CD4-positive, CD25-positive, alpha-beta regulatory T cell (primary cell): ENCODE results near the gene CNDP2. TPM values are rescaled to one million over a fixed set of nuclear protein-coding genes. Genes with fewer than 3 reads are reported as not detected.

Experiments
- ATAC-seq, 2 donors: fragments of 150-1000 bp; cut with Tn5 transposase; one replicate each; pipeline ENCODE4 v1.10.0; 2021; ENCODE audit warnings: low read depth in 2 of 2, moderate number of reproducible peaks in 2 of 2, moderate library complexity in 1 of 2
- DNase-seq, 3 donors: peaks; one replicate each; pipeline versions ENCODE4 v3.0.0 to v3.0.0-alpha.2; 2012 to 2022; ENCODE audit warnings: mixed read lengths in 1 of 3
- H3K27ac ChIP-seq: one replicate; pipeline ENCODE4 v1.7.0; 2013; ENCODE audit warnings: mild to moderate bottlenecking, low read length; ENCODE audit not compliant: insufficient read depth, poor library complexity, severe bottlenecking
- H3K27me3 ChIP-seq: one replicate; pipeline ENCODE4 v1.7.0; 2013; ENCODE audit warnings: low read length; ENCODE audit not compliant: control insufficient read depth, insufficient read depth
- H3K36me3 ChIP-seq: one replicate; pipeline ENCODE4 v1.7.0; 2013; ENCODE audit warnings: mild to moderate bottlenecking, low read length, moderate library complexity; ENCODE audit not compliant: control insufficient read depth, insufficient read depth
- H3K4me1 ChIP-seq: 2 replicates; pipeline ENCODE4 v1.7.0; 2013; ENCODE audit warnings: mild to moderate bottlenecking, low read length; ENCODE audit not compliant: insufficient read depth, control insufficient read depth, poor library complexity, severe bottlenecking
- H3K4me3 ChIP-seq: one replicate; pipeline ENCODE4 v1.7.0; 2013; ENCODE audit warnings: low read depth, mild to moderate bottlenecking, low read length, moderate library complexity
- H3K9me3 ChIP-seq, 2 experiments: 1 replicate in 1 of 2; 2 replicates in 1 of 2; pipeline ENCODE4 v1.7.0; 2013; ENCODE audit warnings: low read length in 2 of 2, mild to moderate bottlenecking in 1 of 2, moderate library complexity in 1 of 2; ENCODE audit not compliant: control insufficient read depth in 2 of 2
- H3K27ac Mint-ChIP-seq, 3 donors: one replicate each; pipeline ENCODE4 v1.8.0; 2020 to 2022; ENCODE audit warnings: mild to moderate bottlenecking in 3 of 3, mixed read lengths in 3 of 3, moderate library complexity in 2 of 3
- H3K27me3 Mint-ChIP-seq: one replicate; pipeline ENCODE4 v1.8.0; 2022; ENCODE audit warnings: mild to moderate bottlenecking, mixed read lengths
- H3K36me3 Mint-ChIP-seq: one replicate; pipeline ENCODE4 v1.8.0; 2020; ENCODE audit warnings: mixed read lengths
- H3K4me1 Mint-ChIP-seq, 4 donors: one replicate each; pipeline ENCODE4 v1.8.0; 2020 to 2022; ENCODE audit warnings: mixed read lengths in 4 of 4, mild to moderate bottlenecking in 1 of 4
- H3K4me3 Mint-ChIP-seq, 4 donors: one replicate each; pipeline ENCODE4 v1.8.0; 2020 to 2022; ENCODE audit warnings: mild to moderate bottlenecking in 4 of 4, mixed read lengths in 4 of 4, moderate library complexity in 3 of 4
- H3K9me3 Mint-ChIP-seq, 7 donors: one replicate each; pipeline ENCODE4 v1.8.0; 2020 to 2022; ENCODE audit warnings: mixed read lengths in 7 of 7, mild to moderate bottlenecking in 3 of 7, moderate library complexity in 2 of 7
- polyA plus RNA-seq, 4 donors: library from polyadenylated mRNA; unstranded; fragments of 300-500 nt; fragmentation: Illumina TruSeq; gene quantifications; one replicate each; pipeline ENCODE4 v1.2.3, GENCODE V29; 2021
- total RNA-seq: library from RNA; stranded (reverse); gene quantifications from one replicate; pipeline ENCODE4 v1.2.3, GENCODE V29; 2022

CNDP2 gene
- total and polyA plus RNA-seq, 5 donors from 2014 or later = 101 to 136 (median 107) TPM

DNA sequence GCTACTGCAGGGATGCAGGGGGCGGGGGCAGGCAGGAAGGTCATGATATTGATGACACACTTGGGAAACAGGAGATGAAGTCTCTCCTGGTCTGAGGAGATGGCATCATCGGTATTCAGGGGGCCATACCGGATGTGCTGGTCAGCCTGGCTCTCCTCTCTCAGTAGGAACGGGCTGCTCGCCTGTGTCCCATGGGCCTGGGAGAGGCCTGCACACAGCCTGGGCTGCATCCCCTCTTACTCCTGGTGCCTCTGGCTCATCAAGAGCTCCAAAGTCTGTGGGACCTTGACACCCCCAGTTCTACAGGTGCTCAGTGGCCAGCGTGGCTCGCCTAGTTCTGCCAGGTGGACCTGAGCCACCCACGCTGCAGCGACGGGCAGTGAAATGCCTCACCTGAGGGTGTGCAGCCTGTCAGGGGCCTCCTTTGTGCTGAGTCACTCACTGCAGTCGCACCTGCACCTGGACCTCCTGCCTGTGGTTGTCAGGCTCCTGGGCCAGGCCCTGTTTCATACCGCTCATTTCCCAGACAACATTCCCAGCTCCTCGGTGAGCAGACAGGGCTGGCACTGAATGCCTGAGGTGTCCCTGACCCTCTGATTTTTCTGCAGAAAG, 19.6 kb downstream of the CNDP2 start:
- Mint-ChIP-seq H3K9me3 (no peaks in the 10 kb centered on the region), H3K36me3 (peaks cover 46% of the 10 kb centered on the region), H3K27me3 (no peaks in the 10 kb centered on the region), H3K4me1 (no peaks in the 10 kb centered on the region), H3K27ac (no peak overlapping the region), H3K4me3 (no peak overlapping the region)
- peaks cover 87% of the 10 kb centered on the region for H3K36me3 ChIP-seq
- H3K4me1 ChIP-seq = no peaks in the 10 kb centered on the region
- DNase-seq = no peak
- ATAC-seq = no peak
- H3K27me3 ChIP-seq = no peaks in the 10 kb centered on the region
- H3K27ac ChIP-seq = no peak overlapping the region
- no peak overlapping the region for H3K4me3 ChIP-seq
- H3K9me3 ChIP-seq = no peaks in the 10 kb centered on the region

DNA sequence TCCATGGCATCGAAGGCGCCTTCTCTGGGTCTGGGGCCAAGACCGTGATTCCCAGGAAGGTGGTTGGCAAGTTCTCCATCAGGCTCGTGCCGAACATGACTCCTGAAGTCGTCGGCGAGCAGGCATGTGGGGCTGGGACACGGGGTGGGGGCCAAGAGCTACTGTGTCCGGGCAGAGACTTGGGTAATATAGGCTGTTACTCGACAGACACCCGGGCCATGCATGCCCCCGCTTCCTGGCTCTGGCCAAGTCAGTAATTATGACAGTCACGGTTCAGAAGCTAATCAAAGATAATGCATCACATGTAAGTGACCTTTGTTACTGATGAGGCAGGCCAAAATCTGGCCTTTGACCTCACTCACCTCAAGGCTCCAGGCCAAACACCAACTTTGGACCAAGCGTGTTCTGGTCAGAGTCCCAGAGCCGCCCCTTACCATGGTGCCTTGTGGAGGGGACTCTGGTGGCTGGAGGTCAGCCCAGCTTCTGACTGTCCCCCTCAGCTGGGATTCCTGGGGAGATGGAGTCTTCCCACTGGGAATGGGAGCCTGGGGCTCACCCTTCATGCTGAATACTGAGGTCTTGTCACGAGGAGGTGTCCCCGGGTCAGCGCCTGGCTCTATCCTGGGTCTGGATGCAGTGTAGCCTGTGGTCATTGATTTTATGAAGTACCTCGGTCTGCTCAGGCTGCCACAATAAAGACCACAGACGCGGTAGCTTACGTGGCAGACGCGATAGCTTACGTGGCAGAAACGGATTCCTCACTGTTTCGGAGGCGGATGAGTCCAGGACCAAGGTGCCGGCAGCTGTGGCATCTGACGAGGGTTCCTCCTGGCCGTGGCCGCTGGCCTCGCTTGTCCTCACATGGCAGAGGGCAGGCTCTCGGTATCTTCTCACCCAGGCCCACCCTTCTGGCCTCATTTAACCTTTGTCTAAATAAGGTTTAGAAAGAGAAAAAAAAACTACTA, 20.4 kb downstream of the CNDP2 start:
- Histone ChIP-seq H3K27me3 (no peaks in the 10 kb centered on the region), H3K27ac (no peak overlapping the region), H3K4me3 (no peak overlapping the region), H3K4me1 (no peaks in the 10 kb centered on the region), H3K9me3 (no peaks in the 10 kb centered on the region), H3K36me3 (peaks cover 88% of the 10 kb centered on the region)
- Mint-ChIP-seq H3K27ac (peak overlapping the region in 1 of 3 donors; percentile 14), H3K4me1 (no peaks in the 10 kb centered on the region), H3K36me3 (peaks cover 50% of the 10 kb centered on the region), H3K9me3 (no peaks in the 10 kb centered on the region), H3K27me3 (no peaks in the 10 kb centered on the region), H3K4me3 (no peak overlapping the region)
- no peak for ATAC-seq
- no peak for DNase-seq

DNA sequence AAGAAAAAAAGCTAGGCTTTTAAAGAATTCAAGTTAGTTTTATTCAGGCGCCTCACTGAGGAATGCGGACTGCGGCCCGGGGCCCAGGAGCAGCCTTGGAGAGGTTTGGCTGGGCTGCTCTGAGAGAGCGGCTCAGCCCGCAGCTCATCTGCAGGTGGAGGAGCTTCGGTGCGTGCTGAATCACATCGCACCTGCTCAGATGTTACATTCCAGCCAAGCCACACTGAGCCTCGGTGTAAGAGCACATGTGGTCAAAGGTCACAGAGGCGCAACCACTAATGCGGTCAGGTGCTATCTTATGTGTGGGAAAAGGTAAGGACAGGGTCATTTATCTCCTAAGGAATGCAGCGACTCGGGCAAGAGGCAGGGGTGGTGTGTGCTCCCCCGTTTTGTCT, 21.1 kb downstream of the CNDP2 start:
- H3K4me1 Mint-ChIP-seq = no peaks in the 10 kb centered on the region
- H3K4me3 ChIP-seq = no peak overlapping the region
- H3K4me1 ChIP-seq = no peaks in the 10 kb centered on the region
- H3K27me3 ChIP-seq = no peaks in the 10 kb centered on the region
- no peak overlapping the region for H3K27ac Mint-ChIP-seq
- H3K9me3 ChIP-seq = no peaks in the 10 kb centered on the region
- no peaks in the 10 kb centered on the region for H3K27me3 Mint-ChIP-seq
- H3K9me3 Mint-ChIP-seq = no peaks in the 10 kb centered on the region
- peaks cover 81% of the 10 kb centered on the region for H3K36me3 ChIP-seq
- DNase-seq = no peak
- H3K36me3 Mint-ChIP-seq = peaks cover 53% of the 10 kb centered on the region
- ATAC-seq = no peak
- H3K4me3 Mint-ChIP-seq = no peak overlapping the region
- H3K27ac ChIP-seq = no peak overlapping the region

DNA sequence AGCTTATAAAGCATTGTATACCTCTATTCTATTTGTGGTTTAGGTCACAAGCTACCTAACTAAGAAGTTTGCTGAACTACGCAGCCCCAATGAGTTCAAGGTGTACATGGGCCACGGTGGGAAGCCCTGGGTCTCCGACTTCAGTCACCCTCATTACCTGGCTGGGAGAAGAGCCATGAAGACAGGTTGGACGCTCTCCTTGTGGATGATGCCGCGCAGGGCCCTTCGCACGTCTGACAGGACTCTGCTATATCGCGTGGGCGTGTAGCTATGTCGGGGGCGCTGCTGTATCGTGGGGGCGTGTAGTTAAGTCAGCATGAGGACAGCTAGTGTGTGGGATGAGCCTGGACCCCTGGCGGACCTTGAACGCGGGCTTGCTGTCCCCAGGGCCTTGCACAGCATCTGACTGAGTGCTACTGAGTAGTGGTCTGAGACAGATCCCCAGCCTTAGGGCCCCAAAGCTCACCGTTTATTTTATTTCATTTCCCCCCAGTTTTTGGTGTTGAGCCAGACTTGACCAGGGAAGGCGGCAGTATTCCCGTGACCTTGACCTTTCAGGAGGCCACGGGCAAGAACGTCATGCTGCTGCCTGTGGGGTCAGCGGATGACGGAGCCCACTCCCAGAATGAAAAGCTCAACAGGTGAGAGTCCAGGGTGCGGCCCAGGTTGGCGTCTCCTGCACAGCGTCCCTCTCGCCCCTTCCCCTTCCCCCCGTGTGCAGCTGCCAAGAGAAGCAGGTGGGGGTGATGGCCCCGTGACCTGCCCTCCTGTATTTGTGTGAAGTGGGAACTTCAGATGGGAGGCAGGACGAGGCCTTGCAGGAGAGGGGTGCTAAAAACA, 22.5 kb downstream of the CNDP2 start:
- H3K4me3 ChIP-seq = no peak overlapping the region
- no peaks in the 10 kb centered on the region for H3K27me3 ChIP-seq
- no peak overlapping the region for H3K27ac Mint-ChIP-seq
- peaks cover 66% of the 10 kb centered on the region for H3K36me3 ChIP-seq
- no peaks in the 10 kb centered on the region for H3K4me1 ChIP-seq
- H3K36me3 Mint-ChIP-seq = peaks cover 44% of the 10 kb centered on the region
- DNase-seq (no peak), ATAC-seq (no peak)
- no peak overlapping the region for H3K4me3 Mint-ChIP-seq
- H3K27ac ChIP-seq = no peak overlapping the region
- no peaks in the 10 kb centered on the region for H3K9me3 Mint-ChIP-seq
- no peaks in the 10 kb centered on the region for H3K27me3 Mint-ChIP-seq
- H3K4me1 Mint-ChIP-seq = no peaks in the 10 kb centered on the region
- H3K9me3 ChIP-seq = no peaks in the 10 kb centered on the region

DNA sequence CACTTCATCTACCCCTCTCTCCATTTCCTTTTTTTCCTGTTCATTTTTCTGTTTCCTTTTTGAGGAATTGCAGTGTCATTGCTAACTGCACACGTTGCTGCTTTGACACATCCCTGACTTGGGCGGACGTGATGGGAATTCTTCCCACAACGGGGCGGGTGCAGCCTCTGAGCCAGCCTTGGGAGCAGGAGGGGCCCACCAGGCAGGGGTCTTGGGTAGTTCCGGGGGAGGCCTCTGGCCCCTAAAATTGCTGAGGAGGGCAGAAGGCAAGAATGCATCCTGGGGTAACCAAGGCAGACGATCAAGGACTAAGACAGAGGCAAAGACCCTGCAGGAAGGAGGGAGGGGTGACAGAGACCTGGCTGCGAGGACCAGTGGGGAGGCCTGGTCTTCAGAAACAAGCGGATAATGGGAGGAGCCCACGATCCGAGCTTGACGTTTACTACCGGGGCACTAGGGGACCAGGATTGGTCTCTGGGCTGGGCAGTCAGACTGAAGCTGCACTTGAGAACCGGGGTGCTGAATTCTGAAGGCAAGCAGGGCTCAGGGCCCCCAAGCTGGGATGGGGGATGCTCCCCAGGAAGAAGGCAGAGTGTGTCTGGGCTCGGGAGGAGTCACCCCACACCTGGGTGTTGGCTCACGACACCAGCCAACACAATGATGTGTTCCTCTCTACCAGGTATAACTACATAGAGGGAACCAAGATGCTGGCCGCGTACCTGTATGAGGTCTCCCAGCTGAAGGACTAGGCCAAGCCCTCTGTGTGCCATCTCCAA, 23.3 kb downstream of the CNDP2 start:
- no peak overlapping the region for H3K4me3 ChIP-seq
- Mint-ChIP-seq H3K9me3 (no peaks in the 10 kb centered on the region), H3K27me3 (no peaks in the 10 kb centered on the region), H3K4me1 (no peaks in the 10 kb centered on the region), H3K4me3 (no peak overlapping the region), H3K36me3 (peaks cover 44% of the 10 kb centered on the region), H3K27ac (peak overlapping the region in 1 of 3 donors; percentile 49)
- no peak overlapping the region for H3K27ac ChIP-seq
- H3K27me3 ChIP-seq = no peaks in the 10 kb centered on the region
- H3K9me3 ChIP-seq = no peaks in the 10 kb centered on the region
- ATAC-seq = no peak
- DNase-seq = no peak
- H3K4me1 ChIP-seq = no peaks in the 10 kb centered on the region
- peaks cover 61% of the 10 kb centered on the region for H3K36me3 ChIP-seq

DNA sequence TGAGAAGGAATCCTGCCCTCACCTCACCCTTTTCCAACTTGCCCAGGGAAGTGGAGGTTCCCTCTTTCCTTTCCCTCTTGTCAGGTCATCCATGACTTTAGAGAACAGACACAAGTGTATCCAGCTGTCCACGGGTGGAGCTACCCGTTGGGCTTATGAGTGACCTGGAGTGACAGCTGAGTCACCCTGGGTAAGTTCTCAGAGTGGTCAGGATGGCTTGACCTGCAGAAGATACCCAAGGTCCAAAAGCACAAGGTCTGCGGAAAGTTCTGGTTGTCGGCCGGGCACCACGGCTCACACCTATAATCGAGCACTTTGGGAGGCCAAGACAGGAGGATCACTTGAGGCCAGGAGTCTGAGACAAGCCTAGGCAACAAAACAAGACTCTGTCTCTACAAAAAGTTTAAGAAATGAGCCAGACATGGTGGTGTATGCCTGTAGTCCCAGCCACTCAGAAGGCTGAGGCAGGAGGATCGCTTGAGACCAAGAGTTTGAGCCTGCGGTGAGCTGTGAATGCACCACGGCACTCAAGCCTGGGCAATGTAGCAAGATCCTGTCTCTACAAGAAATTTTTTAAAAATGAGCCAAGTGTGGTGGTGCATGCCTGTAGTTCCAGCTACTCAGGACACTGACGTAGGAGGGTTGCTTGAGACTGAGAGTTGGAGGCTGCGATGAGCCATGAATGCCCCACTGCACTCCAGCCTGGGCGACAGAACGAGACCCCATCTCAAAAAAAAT, 24.1 kb downstream of the CNDP2 start:
- Histone ChIP-seq H3K4me1 (no peaks in the 10 kb centered on the region), H3K27me3 (no peaks in the 10 kb centered on the region), H3K27ac (no peak overlapping the region), H3K36me3 (peaks cover 54% of the 10 kb centered on the region), H3K4me3 (no peak overlapping the region), H3K9me3 (no peaks in the 10 kb centered on the region)
- peak overlapping the region in 1 of 3 donors; percentile 49 for H3K27ac Mint-ChIP-seq
- ATAC-seq (no peak), DNase-seq (no peak)
- H3K4me1 Mint-ChIP-seq = no peaks in the 10 kb centered on the region
- no peaks in the 10 kb centered on the region for H3K9me3 Mint-ChIP-seq
- no peak overlapping the region for H3K4me3 Mint-ChIP-seq
- peaks cover 41% of the 10 kb centered on the region for H3K36me3 Mint-ChIP-seq
- H3K27me3 Mint-ChIP-seq = no peaks in the 10 kb centered on the region
